Adrenal gland (tissue), 12 donors: Measurements from ENCODE around the gene MLF1. TPM values are rescaled to one million over a fixed set of nuclear protein-coding genes. Genes with fewer than 3 reads are reported as not detected.

Experiments
- DNase-seq, 7 donors: peaks; one replicate each; pipeline ENCODE4 v3.0.0-alpha.2; 2019 to 2020
- H3K27ac ChIP-seq, 5 donors: fragments of 200-600 bp; sonication (generic) in 4 of 5; 1 replicate in 3 of 5; 2 replicates in 2 of 5; pipeline versions ENCODE4 v1.5.1 to v1.8.0; 2016 to 2020; ENCODE audit warnings: mild to moderate bottlenecking in 1 of 5
- H3K27me3 ChIP-seq: fragments of 200-600 bp; 2 replicates; pipeline ENCODE4 v1.8.0; 2021
- H3K36me3 ChIP-seq, 2 donors: fragments of 200-600 bp; replicated peaks in 1 of 2; 1 replicate in 1 of 2; 2 replicates in 1 of 2; pipeline versions ENCODE4 v1.5.1 to v1.8.0; 2018 to 2022
- H3K4me1 ChIP-seq, 2 donors: fragments of 200-600 bp; replicated peaks in 1 of 2; 1 replicate in 1 of 2; 2 replicates in 1 of 2; pipeline versions ENCODE4 v1.5.1 to v1.8.0; 2018 to 2021
- H3K4me3 ChIP-seq, 4 donors: fragments of 200-600 bp; sonication (generic) in 3 of 4; one replicate each; pipeline ENCODE4 v1.5.1; 2016 to 2018
- H3K9me3 ChIP-seq, 3 donors: fragments of 200-600 bp; sonication (generic) in 1 of 3; replicated peaks in 1 of 3; 1 replicate in 2 of 3; 2 replicates in 1 of 3; pipeline versions ENCODE4 v1.5.1 to v1.8.0; 2016 to 2021
- CTCF ChIP-seq, 6 experiments: fragments of 450-650 bp in 4 of 6; fragments of 200-600 bp in 2 of 6; sonication (generic) in 1 of 6; IDR thresholded peaks; 1 replicate in 5 of 6; 2 replicates in 1 of 6; pipeline versions ENCODE4 v1.5.1 to v1.8.0; 2016 to 2021; ENCODE audit warnings: antibody characterized with exemption in 6 of 6, mild to moderate bottlenecking in 2 of 6, moderate library complexity in 1 of 6
- POLR2A ChIP-seq, 2 donors: fragments of 450-650 bp; IDR thresholded peaks; one replicate each; pipeline ENCODE4 v1.6.1; 2017; ENCODE audit warnings: antibody characterized with exemption in 2 of 2, mild to moderate bottlenecking in 2 of 2, moderate library complexity in 1 of 2
- WGBS, 4 donors: extraction: QIAGEN DNeasy Blood & Tissue Kit in 2 of 4; methylation state at CpG; one replicate each; pipeline versions ENCODE4 v1.1.5 to v1.1.7; 2013 to 2017; 5-methylcytosine and 5-hydroxymethylcytosine counted together
- intact Hi-C, 2 donors: fragments of 100-400 bp; cut with DNase I; formaldehyde crosslinking; loops; one replicate each; pipeline versions ENCODE4 v1.14.1 to v1.15.0; 2022 to 2023
- polyA plus RNA-seq, 3 donors: library from polyadenylated mRNA; stranded (reverse); fragments of 200-250 nt in 2 of 3; fragments of 350-450 nt in 1 of 3; fragmentation: Illumina TruSeq in 1 of 3; extraction: RNeasy Lipid Tissue Mini Kit (QIAGEN cat#74804) in 1 of 3; gene quantifications; one replicate each; pipeline ENCODE4 v1.2.3, GENCODE V29; 2013 to 2014
- total RNA-seq, 9 donors: library from RNA; depleted of rRNA in 4 of 9; stranded (reverse); fragments of >200 nt in 4 of 9; fragments of 120-200 nt in 1 of 9; fragmentation: NEBNext Ultra II Directional in 1 of 9; extraction: Animal tissue kit (Norgen Biotek cat#: 25700) in 1 of 9; gene quantifications; one replicate each; pipeline versions ENCODE4 v1.1.0 to v1.2.4, GENCODE V29; 2013 to 2023
- donor health status: healthy with polysubstance abuse.
- donor health status: Bipolar disorder and iron deficiency.
- donor health status: DM: yes; HTN: yes; CAD: no.
- donor health status: DM: no; HTN: no; CAD: no.
- donor health status: DM: no; HTN: no; CAD: no.
- donor health status: DM: yes; HTN: yes; CAD: no.

MLF1 gene
- total and polyA plus RNA-seq, 12 donors, result 3.7 to 38.0 (median 7.0) TPM

GRCh38 chr3:158617982-158618875, 47.2 kb downstream of the MLF1 start:
- H3K4me1 ChIP-seq, result no peaks in the 10 kb centered on the region
- no peaks in the 10 kb centered on the region for H3K9me3 ChIP-seq
- no peak overlapping the region for H3K4me3 ChIP-seq
- intact Hi-C loops, result no loop called here
- TF ChIP-seq POLR2A (IDR thresholded peaks at IDR 0.05), result no peak
- TF ChIP-seq CTCF (IDR thresholded peaks at IDR 0.05), result no peak
- no peak for DNase-seq
- H3K36me3 ChIP-seq, result no peaks in the 10 kb centered on the region
- no peaks in the 10 kb centered on the region for H3K27me3 ChIP-seq
- WGBS, 4 donors, result 60 to 84% (median 74%) methylated on average over 1 of the region's 1 CpG
- H3K27ac ChIP-seq, result no peak overlapping the region

- no peaks in the 10 kb centered on the region for H3K4me1 ChIP-seq
- no peak for TF ChIP-seq CTCF (IDR thresholded peaks at IDR 0.05)
- TF ChIP-seq POLR2A (IDR thresholded peaks at IDR 0.05), result no peak
- intact Hi-C loops, result no loop called here
- no peak overlapping the region for H3K27ac ChIP-seq
- H3K9me3 ChIP-seq, result no peaks in the 10 kb centered on the region
- DNase-seq, result no peak
- no peak overlapping the region for H3K4me3 ChIP-seq
- WGBS, 4 donors, result 0 to 87% (median 34%) methylated on average over 1 of the region's 1 CpG
- no peaks in the 10 kb centered on the region for H3K27me3 ChIP-seq
- no peaks in the 10 kb centered on the region for H3K36me3 ChIP-seq
Measured at GRCh38 chr3:158625881-158626280, 54.9 kb downstream of the MLF1 start.

GRCh38 chr3:158631981-158632380, 61.0 kb downstream of the MLF1 start:
- no peak for DNase-seq
- no peaks in the 10 kb centered on the region for H3K36me3 ChIP-seq
- no peaks in the 10 kb centered on the region for H3K9me3 ChIP-seq
- H3K27ac ChIP-seq, result no peak overlapping the region
- H3K4me1 ChIP-seq, result no peaks in the 10 kb centered on the region
- H3K4me3 ChIP-seq, result no peak overlapping the region
- TF ChIP-seq CTCF (IDR thresholded peaks at IDR 0.05), result no peak
- intact Hi-C loops, result no loop called here
- H3K27me3 ChIP-seq, result no peaks in the 10 kb centered on the region

GRCh38 chr3:158640646-158641045, 69.7 kb downstream of the MLF1 start:
- Histone ChIP-seq H3K4me3 (no peak overlapping the region), H3K36me3 (no peaks in the 10 kb centered on the region), H3K27me3 (no peaks in the 10 kb centered on the region), H3K27ac (no peak overlapping the region), H3K9me3 (no peaks in the 10 kb centered on the region), H3K4me1 (peaks cover 0 to 9% of the 10 kb centered on the region in 2 donors)
- no peak for DNase-seq
- TF ChIP-seq CTCF (IDR thresholded peaks at IDR 0.05) (no peak), POLR2A (IDR thresholded peaks at IDR 0.05) (no peak)
- 71 to 85% (median 77%) methylated on average over 7 of the region's 7 CpGs for WGBS, 4 donors
- intact Hi-C loops, result loop anchor here in 1 of 2 donors (10.0 kb wide), 1 partner anchor 96 kb away; no protein-coding TSS in a partner anchor
